H1 (cell line): ENCODE data around the gene CHMP1B. TPM values are rescaled to one million over a fixed set of nuclear protein-coding genes. Genes with fewer than 3 reads are reported as not detected.

Source experiments
- TBP ChIP-seq: IDR thresholded peaks from 2 replicates; pipeline ENCODE4 v1.6.1; 2011; ENCODE audit warnings: low read depth, low read length, improper control_type of control experiment
- polyA plus RNA-seq, 7 experiments: library from polyadenylated mRNA; depleted of rRNA in 3 of 7; stranded (reverse) in 5 of 7; unstranded in 2 of 7; fragments of >200 nt in 5 of 7; fragments of 200-250 nt in 2 of 7; gene quantifications; 1 replicate in 5 of 7; 2 replicates in 1 of 7; 4 replicates in 1 of 7; pipeline versions ENCODE4 v1.2.1 to v1.2.3, GENCODE V29; 2011 to 2013; ENCODE audit warnings: missing spikeins in 2 of 7, mixed read lengths in 2 of 7
- total RNA-seq: library from RNA; stranded (reverse); fragmentation: NEBNext Ultra II Directional; extraction: Animal tissue kit (Norgen Biotek cat#: 25700); gene quantifications from 2 replicates; pipeline ENCODE4 v1.2.1, GENCODE V29; 2021

Gene CHMP1B
- total and polyA plus RNA-seq, 2 of the 8 experiments (the other 6 are each of a cell fraction or from before 2014, with no cell fraction given) = 30.5 to 43.2 TPM

DNA sequence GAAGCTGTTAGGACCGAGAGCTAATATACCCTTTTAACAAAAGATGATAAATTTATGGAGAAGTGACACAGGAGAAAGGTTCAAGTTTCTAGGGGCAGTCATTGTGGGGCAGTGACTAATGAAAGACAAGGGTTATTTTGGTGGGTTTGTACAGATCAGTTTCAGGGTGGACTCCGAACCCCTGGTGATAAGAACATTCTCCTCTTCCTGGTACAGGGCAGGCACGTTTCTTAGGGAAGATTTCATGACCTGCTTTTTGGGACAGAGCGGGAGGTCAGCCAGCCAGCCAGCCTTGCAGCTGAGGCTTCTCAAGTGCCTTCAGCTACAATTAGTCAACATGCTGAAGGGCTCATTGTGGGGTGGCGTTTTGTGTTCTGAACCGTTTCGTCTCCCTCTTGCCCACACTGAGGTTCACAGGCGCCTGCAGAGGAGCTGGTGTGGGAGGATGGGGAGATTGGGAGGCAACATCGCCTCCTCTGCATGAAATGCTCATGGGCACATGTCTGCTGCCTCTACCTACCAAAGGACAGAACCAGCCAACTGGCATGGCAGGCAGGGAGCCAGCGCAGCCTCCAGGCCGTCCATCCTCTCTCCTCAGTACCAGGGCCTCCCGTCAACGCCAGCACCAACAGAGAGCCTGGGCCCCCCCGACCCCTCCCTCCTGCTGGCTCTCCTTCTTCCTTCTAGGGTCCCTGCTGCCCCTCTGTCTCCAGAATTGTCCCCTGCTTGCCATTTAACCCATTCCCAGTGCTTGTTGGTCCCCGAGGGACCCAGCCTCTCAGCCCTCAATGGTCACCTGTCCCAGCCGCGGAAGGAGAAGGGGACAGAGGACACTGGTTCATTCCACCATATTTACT is 9.6 kb downstream of the CHMP1B start (continued):
- TF ChIP-seq TBP = no peak
